ENCODE data around the gene TMEM120B.
"Not testable (repeated sequence)": the region's sequence is repeated elsewhere in the genome, so short reads cannot be mapped to it uniquely, and the experiment has no call there.

The TMEM120B gene

GRCh38 chr12:121776190-121777098, 63.9 kb downstream of the TMEM120B start:
- DNase-seq: peak; percentile 88

GRCh38 chr12:121778567-121779421, 66.2 kb downstream of the TMEM120B start:
- DNase-seq: no peak

- DNase-seq: no peak
Observed at GRCh38 chr12:121779422-121779895, 66.9 kb downstream of the TMEM120B start.

GRCh38 chr12:121780429-121780828, 67.9 kb downstream of the TMEM120B start:
- no peak for DNase-seq

GRCh38 chr12:121781484-121781997, 69.0 kb downstream of the TMEM120B start:
- DNase-seq: no peak

- peak; percentile 74 for DNase-seq
Observed at GRCh38 chr12:121781998-121782979, 69.7 kb downstream of the TMEM120B start.

GRCh38 chr12:121783766-121784165, 71.2 kb downstream of the TMEM120B start:
- DNase-seq: no peak

GRCh38 chr12:121784460-121784859, 71.9 kb downstream of the TMEM120B start:
- no peak for DNase-seq

GRCh38 chr12:121786440-121786825, 73.9 kb downstream of the TMEM120B start:
- DNase-seq: no peak

- peak; percentile 56 for DNase-seq
Observed at GRCh38 chr12:121787063-121788025, 74.8 kb downstream of the TMEM120B start.

GRCh38 chr12:121788176-121788818, 75.7 kb downstream of the TMEM120B start:
- no peak for DNase-seq

- no peak for DNase-seq
Observed at GRCh38 chr12:121789233-121789781, 76.8 kb downstream of the TMEM120B start.

GRCh38 chr12:121789800-121790728, 77.5 kb downstream of the TMEM120B start:
- peak; percentile 96 for DNase-seq

GRCh38 chr12:121790785-121791184, 78.2 kb downstream of the TMEM120B start:
- DNase-seq: not testable (repeated sequence)

GRCh38 chr12:121791671-121792551, 79.4 kb downstream of the TMEM120B start:
- no peak for DNase-seq

- no peak for DNase-seq
Observed at GRCh38 chr12:121792607-121793439, 80.3 kb downstream of the TMEM120B start.

- no peak for DNase-seq
Observed at GRCh38 chr12:121793440-121793837, 80.9 kb downstream of the TMEM120B start, which contains the start of gene RHOF. Gene RHOF, minus strand, starts transcription at chr12:121793688. Its CDS starts 55 bp downstream, at chr12:121793633.
